ENCODE results near the gene ATAT1. TPM values are rescaled to one million over a fixed set of nuclear protein-coding genes. Genes with fewer than 3 reads are reported as not detected.

The ATAT1 gene
- polyA plus RNA-seq, 1 donor (not counting 4 experiments of a cell fraction or from before 2014, with no cell fraction given) = 5.4 TPM

- peaks cover 27 to 39% of the 10 kb centered on the region in 2 experiments for H3K36me3 ChIP-seq (ENCODE audit: control insufficient read depth in 2 of 2, extremely low read depth in 1 of 2, insufficient read depth in 2 of 2, low read length in 2 of 2)
- DNase-seq (ENCODE audit: low read depth, low spot score) (no peak), FAIRE-seq (no peak)
- H3K9ac ChIP-seq (ENCODE audit: control insufficient read depth, extremely low read depth, insufficient read depth, low read length) = no peak overlapping the region
- H3K27ac ChIP-seq (ENCODE audit: control insufficient read depth, insufficient read depth, low read length) = no peak overlapping the region
- H3K4me1 ChIP-seq (ENCODE audit: control insufficient read depth, extremely low read depth, insufficient read depth, low read length) = no peaks in the 10 kb centered on the region
- H3K4me2 ChIP-seq (ENCODE audit: control insufficient read depth, extremely low read depth, insufficient read depth, low read depth, low read length) = no peak overlapping the region
- no peak for TF ChIP-seq EZH2 (IDR thresholded peaks at IDR 0.05; ENCODE audit: low read length)
- TF ChIP-seq CTCF (optimal IDR thresholded peaks at IDR 0.05 in 1 of 3, IDR thresholded peaks at IDR 0.05 in 1 of 3, conservative IDR thresholded peaks at IDR 0.05 in 1 of 3; ENCODE audit: extremely low read depth in 1 of 3, insufficient read depth in 2 of 3, low read length in 3 of 3) = no peak
- H3K27me3 ChIP-seq (ENCODE audit: control insufficient read depth, extremely low read depth, insufficient read depth, low read length) = no peaks in the 10 kb centered on the region
- peaks cover 5% of the 10 kb centered on the region for H3K79me2 ChIP-seq (ENCODE audit: control insufficient read depth, insufficient read depth, low read length)
- no peak overlapping the region for H2AFZ ChIP-seq (ENCODE audit: control insufficient read depth, low read length)
- no peaks in the 10 kb centered on the region for H3K9me1 ChIP-seq (ENCODE audit: control insufficient read depth, extremely low read depth, insufficient read depth, low read length)
- H3K9me3 ChIP-seq (ENCODE audit: control insufficient read depth, low read depth, low read length) = no peaks in the 10 kb centered on the region
- H4K20me1 ChIP-seq (ENCODE audit: control insufficient read depth, extremely low read depth, insufficient read depth, low read length) = no peaks in the 10 kb centered on the region
- dilution Hi-C loops (cut with MboI; ENCODE audit: extremely low pct_ligation_motif_present, low sequenced_read_pairs) = no loop called here
- H3K4me3 ChIP-seq (ENCODE audit: control insufficient read depth in 2 of 3, extremely low read depth in 1 of 3, insufficient read depth in 2 of 3, low read depth in 1 of 3, low read length in 3 of 3) = no peak overlapping the region
Measured at GRCh38 chr6:30598912-30599624, 27.6 kb upstream of the ATAT1 start.

GRCh38 chr6:30599625-30600324 is 26.9 kb upstream of the ATAT1 start:
- no peak overlapping the region for H2AFZ ChIP-seq (ENCODE audit: control insufficient read depth, low read length)
- H3K4me1 ChIP-seq (ENCODE audit: control insufficient read depth, extremely low read depth, insufficient read depth, low read length) = no peaks in the 10 kb centered on the region
- no peak overlapping the region for H3K4me2 ChIP-seq (ENCODE audit: control insufficient read depth, extremely low read depth, insufficient read depth, low read depth, low read length)
- H3K9ac ChIP-seq (ENCODE audit: control insufficient read depth, extremely low read depth, insufficient read depth, low read length) = no peak overlapping the region
- dilution Hi-C loops (cut with MboI; ENCODE audit: extremely low pct_ligation_motif_present, low sequenced_read_pairs) = no loop called here
- H4K20me1 ChIP-seq (ENCODE audit: control insufficient read depth, extremely low read depth, insufficient read depth, low read length) = no peaks in the 10 kb centered on the region
- no peak for TF ChIP-seq EZH2 (IDR thresholded peaks at IDR 0.05; ENCODE audit: low read length)
- no peak for TF ChIP-seq CTCF (optimal IDR thresholded peaks at IDR 0.05 in 1 of 3, IDR thresholded peaks at IDR 0.05 in 1 of 3, conservative IDR thresholded peaks at IDR 0.05 in 1 of 3; ENCODE audit: extremely low read depth in 1 of 3, insufficient read depth in 2 of 3, low read length in 3 of 3)
- no peak overlapping the region for H3K4me3 ChIP-seq (ENCODE audit: control insufficient read depth in 2 of 3, extremely low read depth in 1 of 3, insufficient read depth in 2 of 3, low read depth in 1 of 3, low read length in 3 of 3)
- no peaks in the 10 kb centered on the region for H3K9me3 ChIP-seq (ENCODE audit: control insufficient read depth, low read depth, low read length)
- DNase-seq (ENCODE audit: low read depth, low spot score) (no peak), FAIRE-seq (no peak)
- H3K27me3 ChIP-seq (ENCODE audit: control insufficient read depth, extremely low read depth, insufficient read depth, low read length) = no peaks in the 10 kb centered on the region
- no peaks in the 10 kb centered on the region for H3K9me1 ChIP-seq (ENCODE audit: control insufficient read depth, extremely low read depth, insufficient read depth, low read length)
- peaks cover 31 to 39% of the 10 kb centered on the region in 2 experiments for H3K36me3 ChIP-seq (ENCODE audit: control insufficient read depth in 2 of 2, extremely low read depth in 1 of 2, insufficient read depth in 2 of 2, low read length in 2 of 2)
- peaks cover under 1% of the 10 kb centered on the region for H3K79me2 ChIP-seq (ENCODE audit: control insufficient read depth, insufficient read depth, low read length)
- H3K27ac ChIP-seq (ENCODE audit: control insufficient read depth, insufficient read depth, low read length) = no peak overlapping the region
